AG10803 (cell line): ENCODE data around the gene ALS2CL.

Source experiments
- DNase-seq: peaks from one replicate; pipeline ENCODE4 v3.0.0; 2010; ENCODE audit warnings: low read depth
- H3K4me3 ChIP-seq: 2 replicates; pipeline ENCODE4 v1.5.1; 2011; ENCODE audit warnings: mild to moderate bottlenecking, low read length, control low read depth
- CTCF ChIP-seq: conservative IDR thresholded peaks from 2 replicates; pipeline ENCODE4 v1.5.1; 2011; ENCODE audit warnings: mild to moderate bottlenecking, low read length, control low read depth, inconsistent platforms

ALS2CL gene

GRCh38 chr3:46714728-46715506, 21.4 kb upstream of the ALS2CL start:
- DNase-seq, result no peak
- TF ChIP-seq CTCF, result no peak
- H3K4me3 ChIP-seq, result no peak overlapping the region

- H3K4me3 ChIP-seq, result no peak overlapping the region
- no peak for TF ChIP-seq CTCF
- DNase-seq, result no peak
Measured at GRCh38 chr3:46713898-46714552, 20.5 kb upstream of the ALS2CL start.

GRCh38 chr3:46713050-46713897, 19.8 kb upstream of the ALS2CL start:
- no peak overlapping the region for H3K4me3 ChIP-seq
- no peak for TF ChIP-seq CTCF

GRCh38 chr3:46712191-46713049, 18.9 kb upstream of the ALS2CL start:
- H3K4me3 ChIP-seq, result no peak overlapping the region
- no peak for DNase-seq
- no peak for TF ChIP-seq CTCF

More at GRCh38 chr3:46713050-46713897, 19.8 kb upstream of the ALS2CL start:
- no peak for DNase-seq

GRCh38 chr3:46711760-46712159, 18.3 kb upstream of the ALS2CL start:
- H3K4me3 ChIP-seq, result no peak overlapping the region
- no peak for DNase-seq
- TF ChIP-seq CTCF, result no peak

- no peak overlapping the region for H3K4me3 ChIP-seq
- no peak for DNase-seq
- TF ChIP-seq CTCF, result no peak
Measured at GRCh38 chr3:46711305-46711704, 17.8 kb upstream of the ALS2CL start.
